Esophagus squamous epithelium (tissue), 5 donors: ENCODE data around the gene ZRANB2. TPM values are rescaled to one million over a fixed set of nuclear protein-coding genes. Genes with fewer than 3 reads are reported as not detected.

Source experiments
- DNase-seq: peaks from one replicate; lab custom pipeline; 2025; lab: John Stamatoyannopoulos, UW
- H3K27ac ChIP-seq, 4 donors: fragments of 200-600 bp; sonication (generic); one replicate each; pipeline ENCODE4 v1.5.1; 2016 to 2019; ENCODE audit warnings: mild to moderate bottlenecking in 1 of 4
- H3K27me3 ChIP-seq, 4 donors: fragments of 200-600 bp; sonication (generic); 1 replicate in 3 of 4; 2 replicates in 1 of 4; pipeline versions ENCODE4 v1.5.1 to v1.6.0; 2017 to 2021; ENCODE audit warnings: antibody characterized with exemption in 1 of 4
- H3K36me3 ChIP-seq, 3 donors: fragments of 200-600 bp; sonication (generic); one replicate each; pipeline ENCODE4 v1.5.1; 2016 to 2019
- H3K4me1 ChIP-seq, 3 donors: fragments of 200-600 bp; sonication (generic); one replicate each; pipeline ENCODE4 v1.5.1; 2017 to 2019
- H3K4me3 ChIP-seq, 4 donors: fragments of 200-600 bp; sonication (generic); 1 replicate in 3 of 4; 2 replicates in 1 of 4; pipeline ENCODE4 v1.5.1; 2016 to 2019; ENCODE audit warnings: mild to moderate bottlenecking in 2 of 4, moderate library complexity in 1 of 4
- H3K9me3 ChIP-seq, 3 donors: fragments of 200-600 bp; sonication (generic); one replicate each; pipeline ENCODE4 v1.5.1; 2016 to 2019
- POLR2A ChIP-seq, 4 donors: fragments of 450-650 bp; IDR thresholded peaks; one replicate each; pipeline ENCODE4 v1.6.1; 2017; ENCODE audit warnings: antibody characterized with exemption in 4 of 4, mild to moderate bottlenecking in 4 of 4, moderate library complexity in 3 of 4
- WGBS, 2 donors: methylation state at CpG; one replicate each; pipeline ENCODE4 v1.1.5; 2018; 5-methylcytosine and 5-hydroxymethylcytosine counted together
- intact Hi-C: fragments of 100-400 bp; cut with DNase I; formaldehyde crosslinking; loops from one replicate; pipeline ENCODE4 v1.15.0; 2022
- total RNA-seq, 4 donors: library from RNA; depleted of rRNA; stranded (reverse); fragments of >200 nt; gene quantifications; one replicate each; pipeline ENCODE4 v1.1.0, GENCODE V29; 2016
- TF ChIP-seq, protein P1 (sequence below), 6 experiments: fragments of 450-650 bp in 4 of 6; fragments of 200-600 bp in 2 of 6; sonication (generic) in 2 of 6; IDR thresholded peaks; one replicate each; pipeline ENCODE4 v1.5.1; 2016 to 2019; ENCODE audit warnings: antibody characterized with exemption in 6 of 6, mild to moderate bottlenecking in 4 of 6, moderate library complexity in 4 of 6
- donor health status: DM: yes; HTN: yes; CAD: no.

ZRANB2 gene
- total RNA-seq, 4 donors from 2014 or later, result 17.4 to 67.7 (median 36.8) TPM

DNA sequence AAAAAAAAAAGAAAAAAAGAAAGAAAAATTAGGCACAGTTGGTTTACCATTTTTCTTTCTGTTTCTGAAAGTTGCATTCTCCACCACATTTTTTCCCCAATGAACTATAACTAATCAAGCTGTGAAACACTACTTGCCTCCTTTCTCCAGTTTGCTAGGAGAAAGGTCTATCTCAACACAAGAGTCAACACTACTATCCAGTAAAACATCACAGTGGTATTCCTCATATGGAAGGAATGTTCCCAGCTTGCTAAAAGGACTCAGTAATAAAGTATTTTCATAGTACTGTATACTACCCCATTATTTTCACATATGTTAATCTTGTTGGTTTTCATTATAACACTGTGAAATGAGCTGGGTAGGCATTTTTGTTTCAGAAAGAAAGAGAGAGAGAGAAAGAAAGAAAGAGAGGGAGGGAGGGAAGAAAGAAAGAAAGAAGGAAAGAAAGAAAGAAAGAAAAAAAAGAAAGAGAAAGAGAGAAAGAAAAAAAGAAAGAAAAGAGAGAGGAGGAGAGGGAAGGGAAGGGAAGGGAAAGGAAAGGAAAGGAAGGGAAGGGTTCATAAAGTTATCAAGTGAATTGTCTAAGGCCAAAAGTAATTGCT, 41.1 kb downstream of the ZRANB2 start:
- DNase-seq, result no peak
- H3K27me3 ChIP-seq, result peaks cover 0 to 9% (median 0%) of the 10 kb centered on the region in 4 donors
- intact Hi-C loops, result loop anchor here (10.0 kb wide), 1 partner anchor 515 kb away; no protein-coding TSS in a partner anchor
- no peak for TF ChIP-seq POLR2A (IDR thresholded peaks at IDR 0.05)
- TF ChIP-seq, protein P1, sequence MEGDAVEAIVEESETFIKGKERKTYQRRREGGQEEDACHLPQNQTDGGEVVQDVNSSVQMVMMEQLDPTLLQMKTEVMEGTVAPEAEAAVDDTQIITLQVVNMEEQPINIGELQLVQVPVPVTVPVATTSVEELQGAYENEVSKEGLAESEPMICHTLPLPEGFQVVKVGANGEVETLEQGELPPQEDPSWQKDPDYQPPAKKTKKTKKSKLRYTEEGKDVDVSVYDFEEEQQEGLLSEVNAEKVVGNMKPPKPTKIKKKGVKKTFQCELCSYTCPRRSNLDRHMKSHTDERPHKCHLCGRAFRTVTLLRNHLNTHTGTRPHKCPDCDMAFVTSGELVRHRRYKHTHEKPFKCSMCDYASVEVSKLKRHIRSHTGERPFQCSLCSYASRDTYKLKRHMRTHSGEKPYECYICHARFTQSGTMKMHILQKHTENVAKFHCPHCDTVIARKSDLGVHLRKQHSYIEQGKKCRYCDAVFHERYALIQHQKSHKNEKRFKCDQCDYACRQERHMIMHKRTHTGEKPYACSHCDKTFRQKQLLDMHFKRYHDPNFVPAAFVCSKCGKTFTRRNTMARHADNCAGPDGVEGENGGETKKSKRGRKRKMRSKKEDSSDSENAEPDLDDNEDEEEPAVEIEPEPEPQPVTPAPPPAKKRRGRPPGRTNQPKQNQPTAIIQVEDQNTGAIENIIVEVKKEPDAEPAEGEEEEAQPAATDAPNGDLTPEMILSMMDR (IDR thresholded peaks at IDR 0.05), result no peak
- no peaks in the 10 kb centered on the region for H3K9me3 ChIP-seq
- peaks cover 0 to 3% (median 0%) of the 10 kb centered on the region in 3 donors for H3K4me1 ChIP-seq
- H3K4me3 ChIP-seq, result no peak overlapping the region
- no peaks in the 10 kb centered on the region for H3K36me3 ChIP-seq
- H3K27ac ChIP-seq, result no peak overlapping the region

DNA sequence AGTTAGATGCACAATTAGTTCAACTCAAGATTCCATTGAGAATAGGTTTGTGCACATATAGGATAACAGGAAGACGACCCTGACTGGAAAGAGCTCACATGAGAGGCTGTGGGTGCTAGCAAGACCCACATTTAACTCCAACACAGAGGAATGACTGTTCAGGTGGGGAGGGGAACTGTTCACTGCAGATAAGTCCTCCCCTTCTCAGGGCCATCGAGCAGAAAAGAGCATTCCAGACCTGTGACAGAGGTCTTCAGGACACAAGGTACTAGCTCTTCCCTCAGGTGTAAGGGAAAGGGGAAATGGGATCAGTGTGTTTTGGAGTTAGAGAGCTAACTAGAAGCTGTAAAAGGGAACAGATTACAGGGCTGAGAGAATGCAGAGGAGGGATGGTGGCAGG, 41.9 kb downstream of the ZRANB2 start:
- no peaks in the 10 kb centered on the region for H3K36me3 ChIP-seq
- no peak overlapping the region for H3K4me3 ChIP-seq
- peaks cover 0 to 6% (median 0%) of the 10 kb centered on the region in 4 donors for H3K27me3 ChIP-seq
- H3K9me3 ChIP-seq, result no peaks in the 10 kb centered on the region
- peaks cover 0 to 3% (median 0%) of the 10 kb centered on the region in 3 donors for H3K4me1 ChIP-seq
- TF ChIP-seq, protein P1 (IDR thresholded peaks at IDR 0.05), result no peak
- TF ChIP-seq POLR2A (IDR thresholded peaks at IDR 0.05), result no peak
- DNase-seq, result no peak
- H3K27ac ChIP-seq, result no peak overlapping the region
- 60 to 61% methylated on average over 2 of the region's 2 CpGs for WGBS, 2 donors
- intact Hi-C loops, result no loop called here

DNA sequence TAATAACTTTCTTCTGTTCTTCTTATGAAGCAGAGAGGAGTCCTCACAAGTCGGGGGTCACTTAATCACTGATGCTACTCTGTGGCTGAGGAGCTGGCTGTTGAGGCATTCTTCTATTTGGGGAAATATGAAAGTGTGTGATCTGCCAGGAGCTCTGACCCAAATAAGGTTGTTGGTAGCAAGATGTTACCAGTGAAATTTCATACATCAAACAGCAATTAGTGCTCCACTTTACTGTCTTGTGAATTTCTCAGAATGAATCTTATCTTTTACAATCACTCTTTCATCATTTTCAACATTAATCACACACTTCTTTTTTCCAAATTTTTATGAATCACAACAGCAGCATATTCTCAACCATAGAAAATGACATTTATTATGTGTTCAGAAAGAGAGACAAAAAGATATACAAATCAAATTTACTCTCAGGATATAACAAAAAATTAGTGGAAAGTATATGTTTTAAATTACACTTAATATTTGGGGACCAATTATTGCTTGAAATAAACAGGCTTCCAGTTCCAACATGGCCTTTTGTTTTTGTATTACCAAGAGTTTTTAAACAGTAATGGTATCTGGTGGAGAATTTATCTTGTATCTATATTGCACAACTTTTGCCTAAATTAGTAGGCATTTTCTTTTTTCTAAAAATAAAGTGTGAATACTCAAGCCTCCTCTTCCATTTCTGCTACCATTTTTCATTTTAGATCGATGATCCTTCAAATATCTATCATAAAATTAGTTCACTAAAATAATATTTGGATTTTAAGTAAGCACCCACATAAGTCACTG, 42.8 kb downstream of the ZRANB2 start:
- intact Hi-C loops, result no loop called here
- 48 to 56% methylated on average over 2 of the region's 2 CpGs for WGBS, 2 donors

DNA sequence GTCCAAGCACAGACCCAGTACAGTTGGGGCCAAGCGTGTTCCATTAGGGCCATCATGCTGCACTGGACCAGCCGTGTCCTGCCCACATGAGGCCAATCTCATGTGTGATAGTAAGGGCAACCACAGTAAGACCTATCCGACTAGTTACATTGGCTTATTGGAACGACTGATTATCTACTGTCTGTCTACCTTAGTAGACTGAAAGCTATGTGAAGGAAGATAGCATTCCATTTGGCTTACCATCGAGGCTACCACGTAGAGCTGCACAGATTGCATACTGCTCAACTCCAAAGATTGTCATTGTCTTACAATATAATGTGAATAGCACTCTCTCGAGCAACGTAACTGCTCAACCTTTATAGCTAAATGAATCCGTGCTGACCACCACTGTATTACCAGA, 43.8 kb downstream of the ZRANB2 start:
- Histone ChIP-seq H3K36me3 (no peaks in the 10 kb centered on the region), H3K27me3 (no peaks in the 10 kb centered on the region), H3K9me3 (no peaks in the 10 kb centered on the region), H3K4me1 (peaks cover 0 to 3% (median 0%) of the 10 kb centered on the region in 3 donors), H3K27ac (no peak overlapping the region), H3K4me3 (no peak overlapping the region)
- DNase-seq, result no peak
- intact Hi-C loops, result no loop called here
- TF ChIP-seq, protein P1 (IDR thresholded peaks at IDR 0.05), result no peak
- no peak for TF ChIP-seq POLR2A (IDR thresholded peaks at IDR 0.05)
- WGBS, 2 donors, result 89 to 91% methylated on average over 8 to 9 of the region's 9 CpGs

More for the DNA sequence above, 42.8 kb downstream of the ZRANB2 start:
- Histone ChIP-seq H3K4me3 (no peak overlapping the region), H3K36me3 (no peaks in the 10 kb centered on the region), H3K4me1 (peaks cover 0 to 3% (median 0%) of the 10 kb centered on the region in 3 donors), H3K27me3 (no peaks in the 10 kb centered on the region), H3K9me3 (no peaks in the 10 kb centered on the region), H3K27ac (no peak overlapping the region)
- TF ChIP-seq, protein P1 (IDR thresholded peaks at IDR 0.05), result no peak
- TF ChIP-seq POLR2A (IDR thresholded peaks at IDR 0.05), result no peak
- no peak for DNase-seq

DNA sequence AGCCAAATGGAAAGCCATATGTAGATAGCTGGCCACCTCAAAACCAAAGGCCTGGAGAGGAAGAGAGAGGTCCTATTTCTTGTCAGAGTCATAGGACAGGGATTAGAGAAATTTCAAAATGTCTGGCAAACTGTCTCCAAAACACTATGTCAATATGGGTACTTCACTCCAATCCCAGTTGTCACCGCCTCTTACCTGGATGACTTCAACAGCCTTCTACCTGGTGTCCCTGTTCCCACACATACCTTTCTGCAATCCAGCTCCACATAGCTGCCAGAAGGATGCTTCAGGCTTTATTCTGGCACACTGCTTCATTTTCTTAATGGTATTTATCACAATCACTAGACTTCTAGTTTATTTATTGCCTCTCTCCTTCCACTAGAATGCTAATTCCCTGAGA, 47.7 kb downstream of the ZRANB2 start:
- intact Hi-C loops, result no loop called here
- no peaks in the 10 kb centered on the region for H3K36me3 ChIP-seq
- no peak for DNase-seq
- no peak for TF ChIP-seq POLR2A (IDR thresholded peaks at IDR 0.05)
- TF ChIP-seq, protein P1 (IDR thresholded peaks at IDR 0.05), result no peak
- H3K4me1 ChIP-seq, result peaks cover 0 to 4% (median 0%) of the 10 kb centered on the region in 3 donors
- WGBS, 2 donors, result 88 to 91% methylated on average over 1 of the region's 1 CpG
- H3K27ac ChIP-seq, result no peak overlapping the region
- H3K27me3 ChIP-seq, result no peaks in the 10 kb centered on the region
- no peak overlapping the region for H3K4me3 ChIP-seq
- no peaks in the 10 kb centered on the region for H3K9me3 ChIP-seq
